HEK293 (cell line): Measurements from ENCODE around the gene CBX3.

ENCODE experiments used
- CTCF ChIA-PET: fragments of 350-600 bp; formaldehyde crosslinking; extraction: SDS; loops from one replicate; lab custom pipeline; 2021; ENCODE audit warnings: antibody characterized with exemption; lab: Yijun Ruan, JAX
- POLR2A ChIA-PET: fragments of 300-600 bp; formaldehyde crosslinking; extraction: SDS; loops from one replicate; lab custom pipeline; 2020; ENCODE audit warnings: antibody characterized with exemption, inconsistent platforms; lab: Yijun Ruan, JAX
- H3K27ac ChIP-seq: fragments of 200-500 bp; sonication (Bioruptor generic); 2 replicates; pipeline ENCODE4 v1.5.1; 2014; ENCODE audit warnings: low read depth, low read length, control low read depth, inconsistent platforms; ENCODE audit errors: extremely low read depth
- H3K36me3 ChIP-seq, 2 experiments: fragments of 200-500 bp in 1 of 2; sonication (Bioruptor generic) in 1 of 2; 1 replicate in 1 of 2; 2 replicates in 1 of 2; pipeline ENCODE4 v1.5.1; 2014 to 2017; ENCODE audit warnings: inconsistent platforms in 2 of 2, low read length in 2 of 2; ENCODE audit not compliant: control insufficient read depth in 2 of 2, insufficient read depth in 1 of 2
- H3K4me1 ChIP-seq: fragments of 200-500 bp; sonication (Bioruptor generic); 2 replicates; pipeline ENCODE4 v1.5.1; 2014; ENCODE audit warnings: mild to moderate bottlenecking, low read length, inconsistent platforms; ENCODE audit not compliant: control insufficient read depth, insufficient read depth
- H3K4me3 ChIP-seq: 2 replicates; pipeline ENCODE4 v1.5.1; 2011; ENCODE audit warnings: low read depth, mild to moderate bottlenecking, control low read depth, low read length, moderate library complexity
- H3K9me3 ChIP-seq: fragments of 200-500 bp; sonication (Bioruptor generic); 2 replicates; pipeline ENCODE4 v1.5.1; 2014; ENCODE audit warnings: low read depth, low read length, inconsistent platforms; ENCODE audit not compliant: control insufficient read depth, insufficient read depth
- ATF2 ChIP-seq: fragments of 450-650 bp; formaldehyde crosslinking; IDR thresholded peaks from 2 replicates; pipeline ENCODE4 v1.5.1; 2016; ENCODE audit warnings: missing biosample characterization, missing genetic modification characterization, low read depth
- KLF1 ChIP-seq: fragments of 450-650 bp; formaldehyde crosslinking; IDR thresholded peaks from 2 replicates; pipeline ENCODE4 v1.5.1; 2016; ENCODE audit warnings: missing biosample characterization, missing genetic modification characterization
- PRDM1 ChIP-seq: fragments of 450-650 bp; formaldehyde crosslinking; IDR thresholded peaks from 2 replicates; pipeline ENCODE4; 2016; ENCODE audit warnings: missing biosample characterization, missing genetic modification characterization
- PRDM6 ChIP-seq: fragments of 450-650 bp; formaldehyde crosslinking; IDR thresholded peaks from 2 replicates; pipeline ENCODE4 v1.5.1; 2017; ENCODE audit warnings: missing biosample characterization, missing genetic modification characterization
- ZBTB21 ChIP-seq: fragments of 450-650 bp; formaldehyde crosslinking; IDR thresholded peaks from 2 replicates; pipeline ENCODE4 v1.5.1; 2017; ENCODE audit warnings: missing biosample characterization, missing genetic modification characterization
- ZBTB48 ChIP-seq: fragments of 450-650 bp; formaldehyde crosslinking; IDR thresholded peaks from 2 replicates; pipeline ENCODE4 v1.5.1; 2016; ENCODE audit warnings: missing biosample characterization, missing genetic modification characterization
- ZNF184 ChIP-seq: fragments of 450-650 bp; IDR thresholded peaks from 2 replicates; pipeline ENCODE4 v1.5.1; 2018; ENCODE audit warnings: missing biosample characterization, mild to moderate bottlenecking, missing genetic modification characterization
- ZNF341 ChIP-seq: fragments of 450-650 bp; formaldehyde crosslinking; IDR thresholded peaks from 2 replicates; pipeline ENCODE4; 2016; ENCODE audit warnings: low read depth, missing biosample characterization, missing genetic modification characterization
- ZNF530 ChIP-seq: fragments of 450-650 bp; formaldehyde crosslinking; IDR thresholded peaks from 2 replicates; pipeline ENCODE4 v1.5.1; 2016; ENCODE audit warnings: low read depth, missing biosample characterization, missing genetic modification characterization
- ZNF571 ChIP-seq: fragments of 450-650 bp; formaldehyde crosslinking; IDR thresholded peaks from 2 replicates; pipeline ENCODE4 v1.5.0; 2017; ENCODE audit warnings: missing biosample characterization, missing genetic modification characterization
- ZNF624 ChIP-seq: fragments of 450-650 bp; formaldehyde crosslinking; IDR thresholded peaks from 2 replicates; pipeline ENCODE4 v1.5.1; 2017; ENCODE audit warnings: missing biosample characterization, missing genetic modification characterization
- ZNF626 ChIP-seq: fragments of 450-650 bp; sonication (Bioruptor Pico); formaldehyde crosslinking; IDR thresholded peaks from 2 replicates; pipeline ENCODE4 v1.5.1; 2018; ENCODE audit warnings: missing biosample characterization, missing genetic modification characterization, inconsistent platforms
- ZNF76 ChIP-seq: fragments of 450-650 bp; formaldehyde crosslinking; IDR thresholded peaks from 2 replicates; pipeline ENCODE4; 2016; ENCODE audit warnings: low read depth, missing biosample characterization, missing genetic modification characterization, borderline replicate concordance
- TF ChIP-seq, protein P1 (sequence below): fragments of 450-650 bp; formaldehyde crosslinking; IDR thresholded peaks from 2 replicates; pipeline ENCODE4 v1.5.1; 2017; ENCODE audit warnings: missing biosample characterization, missing genetic modification characterization
- TF ChIP-seq, protein P2 (sequence below): IDR thresholded peaks from 2 replicates; pipeline ENCODE4 v1.6.1; 2011; ENCODE audit warnings: mild to moderate bottlenecking, low read depth, low read length, borderline replicate concordance

CBX3 gene

DNA sequence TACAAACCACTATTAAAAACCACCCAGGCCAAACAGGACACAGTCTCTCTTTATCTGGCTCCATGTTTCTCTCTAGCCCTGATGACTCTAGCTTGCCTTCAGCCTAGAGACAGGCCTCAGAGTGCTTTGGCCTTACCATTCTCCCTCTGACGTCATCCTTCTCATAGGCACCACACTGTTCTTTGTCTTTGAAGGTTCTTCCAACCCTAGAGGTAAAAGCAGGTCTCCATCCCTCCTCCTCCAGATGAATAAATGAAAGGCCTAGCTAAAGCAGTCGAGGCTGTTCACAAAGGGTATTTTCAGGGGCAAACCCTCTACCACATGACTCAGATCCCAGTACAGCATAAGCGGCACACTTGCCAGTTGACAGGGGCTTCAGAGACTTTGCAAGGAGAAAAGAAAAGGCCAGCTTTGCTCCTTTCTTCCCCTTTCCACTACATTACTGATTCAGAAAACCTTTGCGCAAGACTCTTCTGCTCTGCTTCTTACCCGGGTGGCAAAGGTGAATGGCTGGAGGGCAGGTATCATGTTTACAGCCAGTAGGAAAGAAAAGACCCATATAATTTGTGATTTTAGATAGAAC lies 34.8 kb upstream of the CBX3 start:
- H3K36me3 ChIP-seq = peaks cover 0 to 2% of the 10 kb centered on the region in 2 experiments; a peak in 2 of 3 replicates
- no peak overlapping the region for H3K27ac ChIP-seq
- POLR2A ChIA-PET = interaction anchor here (0.9 to 1.2 kb wide), 3 partner anchors 10 to 15 kb away, joined by 3 to 4 read pairs (median 3); partner anchors contain the start of gene NFE2L3
- no peak overlapping the region for H3K4me3 ChIP-seq
- CTCF ChIA-PET = interaction anchor here (0.7 to 1.3 kb wide), 3 partner anchors 10 to 88 kb away, joined by 3 to 7 read pairs (median 3); no protein-coding TSS in a partner anchor
- no peaks in the 10 kb centered on the region for H3K9me3 ChIP-seq
- H3K4me1 ChIP-seq = peaks cover 9% of the 10 kb centered on the region
- TF ChIP-seq ZNF626 (tag by site-specific recombination) = no peak
- TF ChIP-seq, protein P1, sequence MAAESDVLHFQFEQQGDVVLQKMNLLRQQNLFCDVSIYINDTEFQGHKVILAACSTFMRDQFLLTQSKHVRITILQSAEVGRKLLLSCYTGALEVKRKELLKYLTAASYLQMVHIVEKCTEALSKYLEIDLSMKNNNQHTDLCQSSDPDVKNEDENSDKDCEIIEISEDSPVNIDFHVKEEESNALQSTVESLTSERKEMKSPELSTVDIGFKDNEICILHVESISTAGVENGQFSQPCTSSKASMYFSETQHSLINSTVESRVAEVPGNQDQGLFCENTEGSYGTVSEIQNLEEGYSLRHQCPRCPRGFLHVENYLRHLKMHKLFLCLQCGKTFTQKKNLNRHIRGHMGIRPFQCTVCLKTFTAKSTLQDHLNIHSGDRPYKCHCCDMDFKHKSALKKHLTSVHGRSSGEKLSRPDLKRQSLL (tag by site-specific recombination) = peak; percentile 76
- no peak for TF ChIP-seq ZNF530 (tag by site-specific recombination)
- TF ChIP-seq ATF2 = peak; percentile 85
- TF ChIP-seq, protein P2, sequence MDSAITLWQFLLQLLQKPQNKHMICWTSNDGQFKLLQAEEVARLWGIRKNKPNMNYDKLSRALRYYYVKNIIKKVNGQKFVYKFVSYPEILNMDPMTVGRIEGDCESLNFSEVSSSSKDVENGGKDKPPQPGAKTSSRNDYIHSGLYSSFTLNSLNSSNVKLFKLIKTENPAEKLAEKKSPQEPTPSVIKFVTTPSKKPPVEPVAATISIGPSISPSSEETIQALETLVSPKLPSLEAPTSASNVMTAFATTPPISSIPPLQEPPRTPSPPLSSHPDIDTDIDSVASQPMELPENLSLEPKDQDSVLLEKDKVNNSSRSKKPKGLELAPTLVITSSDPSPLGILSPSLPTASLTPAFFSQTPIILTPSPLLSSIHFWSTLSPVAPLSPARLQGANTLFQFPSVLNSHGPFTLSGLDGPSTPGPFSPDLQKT = no peak

DNA sequence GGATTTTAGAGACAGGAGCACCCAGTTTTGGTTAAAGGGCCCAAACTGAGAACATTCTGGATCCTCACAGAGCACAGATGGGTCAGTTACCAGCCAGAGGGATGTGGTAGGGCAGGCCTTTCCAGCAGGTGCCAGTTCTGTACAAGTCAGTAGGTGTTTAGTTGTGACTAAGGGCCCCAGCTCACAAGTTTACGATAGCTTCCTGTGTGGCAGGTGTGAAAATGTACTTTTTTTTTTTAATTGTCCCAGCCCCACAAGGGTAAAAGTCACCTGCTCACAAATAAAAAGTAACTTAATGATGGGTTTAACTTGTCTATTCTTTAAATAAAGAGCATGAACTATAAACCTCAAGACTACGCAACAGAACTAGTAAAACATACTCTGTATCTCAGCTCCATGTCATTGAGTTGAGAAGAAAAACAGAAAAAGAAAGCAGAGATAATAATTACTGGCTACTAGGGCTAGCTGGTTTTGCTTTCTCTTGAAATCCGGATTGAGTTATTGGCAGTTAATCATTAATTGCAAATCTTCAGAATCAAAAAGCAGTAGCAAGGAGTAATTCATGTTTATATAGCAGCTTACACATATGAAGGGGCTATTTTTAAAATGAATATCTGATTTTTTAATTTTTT lies 34.1 kb upstream of the CBX3 start:
- Histone ChIP-seq H3K27ac (no peak overlapping the region), H3K9me3 (no peaks in the 10 kb centered on the region), H3K36me3 (peaks cover 0 to 2% of the 10 kb centered on the region in 2 experiments; a peak in 2 of 3 replicates), H3K4me3 (no peak overlapping the region), H3K4me1 (peaks cover 7% of the 10 kb centered on the region)
- TF ChIP-seq ZNF76 (no peak), PRDM6 (tag by site-specific recombination) (peak; percentile 37), ZNF571 (no peak)
- CTCF ChIA-PET = interaction anchor here (0.6 to 1.3 kb wide), 3 partner anchors 73 to 89 kb away, joined by 3 read pairs; no protein-coding TSS in a partner anchor
- POLR2A ChIA-PET = interaction anchor here (0.9 kb wide), 1 partner anchor 15 kb away, joined by 3 read pairs; the partner anchor contains the start of gene NFE2L3

- ChIA-PET POLR2A (no interaction called here), CTCF (no interaction called here)
- Histone ChIP-seq H3K36me3 (peaks cover 0 to 2% of the 10 kb centered on the region in 2 experiments; a peak in 2 of 3 replicates), H3K4me1 (peaks cover 7% of the 10 kb centered on the region), H3K27ac (no peak overlapping the region), H3K4me3 (no peak overlapping the region), H3K9me3 (no peaks in the 10 kb centered on the region)
- TF ChIP-seq KLF1 (tag by site-specific recombination) (no peak), ZNF341 (tag by site-specific recombination) (no peak), ZNF624 (no peak), ZBTB21 (tag by site-specific recombination) (no peak), ZBTB48 (tag by site-specific recombination) (no peak), ZNF184 (tag by site-specific recombination) (no peak), PRDM1 (tag by site-specific recombination) (no peak)
These were observed 33.0 kb upstream of the CBX3 start for GRCh38 chr7:26168458-26169023.
